BJ (cell line): ENCODE measurements around the gene CBL. TPM values are rescaled to one million over a fixed set of nuclear protein-coding genes. Genes with fewer than 3 reads are reported as not detected.

Source experiments
- CTCF ChIA-PET: fragments of 350-600 bp; formaldehyde crosslinking; extraction: SDS; loops from one replicate; lab custom pipeline; 2021; ENCODE audit warnings: antibody characterized with exemption, inconsistent platforms; lab: Yijun Ruan, JAX
- POLR2A ChIA-PET: fragments of 300-600 bp; sonication (Branson Sonifier 250); formaldehyde crosslinking; extraction: SDS; loops from one replicate; lab custom pipeline; 2021; ENCODE audit warnings: antibody characterized with exemption; lab: Charles Lee
- DNase-seq: peaks from one replicate; pipeline ENCODE4 v3.0.0-alpha.2; 2011; ENCODE audit warnings: low read depth
- H3K27me3 ChIP-seq: 2 replicates; pipeline ENCODE4 v1.6.0; 2011; ENCODE audit warnings: low read length; ENCODE audit not compliant: control insufficient read depth, insufficient read depth
- H3K36me3 ChIP-seq: 2 replicates; pipeline ENCODE4 v1.5.1; 2011; ENCODE audit warnings: low read length; ENCODE audit not compliant: control insufficient read depth, insufficient read depth
- H3K4me3 ChIP-seq: 2 replicates; pipeline ENCODE4 v1.5.1; 2011; ENCODE audit warnings: low read depth, mild to moderate bottlenecking, control low read depth, low read length
- CTCF ChIP-seq: IDR thresholded peaks from 2 replicates; pipeline ENCODE4 v1.5.1; 2011; ENCODE audit warnings: low read depth, mild to moderate bottlenecking, control low read depth, inconsistent platforms, low read length, moderate library complexity; ENCODE audit not compliant: insufficient read depth
- polyA plus RNA-seq: library from polyadenylated mRNA; depleted of rRNA; stranded (reverse); fragments of >200 nt; gene quantifications from 2 replicates; pipeline ENCODE4 v1.2.3, GENCODE V29; 2011

The CBL gene
- polyA plus RNA-seq, 1 experiment, result 9.3 TPM

- no peak for TF ChIP-seq CTCF
- no peaks in the 10 kb centered on the region for H3K36me3 ChIP-seq
- CTCF ChIA-PET, result interaction anchor here (0.7 to 1.6 kb wide), 5 partner anchors 8 to 47 kb away, joined by 3 to 6 read pairs (median 5); no protein-coding TSS in a partner anchor
- DNase-seq, result no peak
- H3K4me3 ChIP-seq, result no peak overlapping the region
- peaks cover 6% of the 10 kb centered on the region; the same call in 1 of the 2 replicates for H3K27me3 ChIP-seq
- POLR2A ChIA-PET, result interaction anchor here (0.6 kb wide), 2 partner anchors 48 to 429 kb away, joined by 3 to 7 read pairs; no protein-coding TSS in a partner anchor
Measured at GRCh38 chr11:119192111-119192510, 14.0 kb upstream of the CBL start.

- Histone ChIP-seq H3K36me3 (no peaks in the 10 kb centered on the region), H3K27me3 (peaks cover 6% of the 10 kb centered on the region; the same call in 1 of the 2 replicates), H3K4me3 (no peak overlapping the region)
- TF ChIP-seq CTCF, result no peak
- ChIA-PET CTCF (interaction anchor here (1.2 to 5.1 kb wide), 4 partner anchors 10 to 47 kb away, joined by 5 to 27 read pairs (median 6); partner anchors contain the start of gene CBL), POLR2A (no interaction called here)
- DNase-seq, result no peak
Measured at GRCh38 chr11:119193001-119193400, 13.1 kb upstream of the CBL start.

- no peak for TF ChIP-seq CTCF
- DNase-seq, result no peak
- ChIA-PET POLR2A (no interaction called here), CTCF (interaction anchor here (1.6 to 5.1 kb wide), 3 partner anchors 12 to 34 kb away, joined by 5 to 27 read pairs (median 16); partner anchors contain the start of gene CBL)
- H3K36me3 ChIP-seq, result no peaks in the 10 kb centered on the region
- no peak overlapping the region for H3K4me3 ChIP-seq
- peaks cover 4% of the 10 kb centered on the region; the same call in 1 of the 2 replicates for H3K27me3 ChIP-seq
Measured at GRCh38 chr11:119193626-119194025, 12.5 kb upstream of the CBL start.

- POLR2A ChIA-PET, result no interaction called here
- TF ChIP-seq CTCF, result no peak
- DNase-seq, result no peak
- H3K27me3 ChIP-seq, result no peaks in the 10 kb centered on the region
- no peaks in the 10 kb centered on the region for H3K36me3 ChIP-seq
- no peak overlapping the region for H3K4me3 ChIP-seq
- CTCF ChIA-PET, result interaction anchor here (0.6 to 5.1 kb wide), 11 partner anchors 10 to 179 kb away, joined by 3 to 27 read pairs (median 5); partner anchors contain the start of genes ABCG4, C2CD2L and CBL
Measured at GRCh38 chr11:119194811-119195440, 11.2 kb upstream of the CBL start.

DNA sequence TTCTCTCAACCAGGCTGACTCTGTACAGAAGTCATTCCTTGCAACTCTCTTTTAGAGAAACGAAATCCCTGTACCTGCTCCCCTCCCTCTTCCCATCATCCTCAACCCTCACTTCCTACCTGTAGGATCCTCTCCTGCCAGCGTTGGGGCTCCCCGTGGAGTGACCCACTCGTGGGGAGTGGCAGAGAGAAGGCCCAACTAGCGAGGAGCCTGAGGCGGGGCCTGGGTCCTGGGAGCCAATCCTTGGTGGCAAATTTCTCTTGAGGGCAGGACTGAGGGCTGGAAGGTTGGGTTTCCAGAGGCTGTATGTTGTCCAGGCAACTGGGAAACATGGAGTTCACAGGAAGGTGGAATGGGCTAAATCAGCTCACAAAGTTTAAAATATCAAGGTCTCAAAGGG, 10.5 kb upstream of the CBL start:
- Histone ChIP-seq H3K36me3 (no peaks in the 10 kb centered on the region), H3K4me3 (no peak overlapping the region), H3K27me3 (no peaks in the 10 kb centered on the region)
- DNase-seq, result no peak
- CTCF ChIA-PET, result interaction anchor here (0.6 to 5.1 kb wide), 23 partner anchors 9 to 236 kb away, joined by 3 to 27 read pairs (median 5); partner anchors contain the start of genes ABCG4, C2CD2L, CBL and NHERF4
- POLR2A ChIA-PET, result no interaction called here
- TF ChIP-seq CTCF, result no peak
